Measurements from ENCODE around the gene LIMK1. TPM values are rescaled to one million over a fixed set of nuclear protein-coding genes. Genes with fewer than 3 reads are reported as not detected.

LIMK1 gene
- total RNA-seq, 2 donors from 2014 or later = 11.1 to 16.5 TPM

- intact Hi-C loops (cut with DNase I) = no loop called here
Measured at GRCh38 chr7:74063646-74064045, 20.0 kb upstream of the LIMK1 start.

DNA sequence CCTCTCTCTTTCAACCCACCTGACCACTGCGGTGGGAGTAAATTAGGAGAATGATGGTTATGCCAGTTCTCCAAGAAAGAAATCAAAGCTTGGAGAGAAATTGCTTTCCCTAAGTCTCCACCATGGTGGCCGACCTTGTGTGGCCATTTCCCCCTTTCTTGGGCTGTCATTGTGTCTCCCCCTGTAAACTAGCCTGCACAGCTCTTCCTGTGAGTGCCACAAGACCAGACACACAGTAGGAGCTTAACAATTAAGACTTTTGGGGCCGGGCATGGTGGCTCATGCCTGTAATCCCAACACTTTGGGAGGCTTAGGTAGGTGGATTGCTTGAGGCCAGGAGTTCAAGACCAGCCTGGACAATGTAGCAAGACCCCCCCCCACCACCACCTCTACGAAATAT is 18.9 kb upstream of the LIMK1 start:
- intact Hi-C loops (cut with DNase I) = loop anchor here (5.0 kb wide), 2 partner anchors 118 to 338 kb away; no protein-coding TSS in a partner anchor
- Histone ChIP-seq H3K27me3 (no peaks in the 10 kb centered on the region), H3K9me3 (no peaks in the 10 kb centered on the region), H3K27ac (no peak overlapping the region), H3K4me1 (peaks cover 14% of the 10 kb centered on the region), H3K9ac (ENCODE audit: low read depth in 2 of 2, low read length in 2 of 2) (no peak overlapping the region), H3K4me3 (no peak overlapping the region), H3K36me3 (no peaks in the 10 kb centered on the region)
- DNase-seq = no peak
- no peak for TF ChIP-seq CTCF (IDR thresholded peaks at IDR 0.05)

More at GRCh38 chr7:74063646-74064045, 20.0 kb upstream of the LIMK1 start:
- Histone ChIP-seq H3K27me3 (no peaks in the 10 kb centered on the region), H3K27ac (no peak overlapping the region), H3K9me3 (no peaks in the 10 kb centered on the region), H3K4me3 (no peak overlapping the region), H3K9ac (ENCODE audit: low read depth in 2 of 2, low read length in 2 of 2) (no peak overlapping the region), H3K4me1 (peaks cover 14% of the 10 kb centered on the region), H3K36me3 (no peaks in the 10 kb centered on the region)
- TF ChIP-seq CTCF (IDR thresholded peaks at IDR 0.05) = no peak
- DNase-seq = no peak

DNA sequence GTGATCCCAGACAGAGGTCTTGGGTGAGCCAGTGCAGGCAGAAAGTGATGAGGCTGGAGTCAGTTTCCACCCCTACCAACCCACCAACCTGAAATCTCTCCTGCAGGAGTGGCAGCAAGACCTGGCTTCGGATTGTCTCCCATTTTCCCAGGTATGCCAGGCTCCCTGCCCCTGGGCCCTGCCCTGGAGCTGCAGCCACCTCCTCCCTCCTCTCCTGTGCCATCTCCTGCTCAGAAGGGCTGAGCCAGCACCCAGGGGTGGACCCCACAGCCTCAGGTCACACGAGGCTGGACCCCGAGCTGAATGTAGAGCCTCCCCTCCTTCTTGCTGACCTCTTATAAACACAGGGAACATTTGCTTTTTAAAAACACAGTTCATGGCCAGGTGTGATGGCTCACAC is 17.0 kb upstream of the LIMK1 start:
- DNase-seq = no peak
- Histone ChIP-seq H3K27me3 (no peaks in the 10 kb centered on the region), H3K4me3 (no peak overlapping the region), H3K9me3 (no peaks in the 10 kb centered on the region), H3K36me3 (no peaks in the 10 kb centered on the region), H3K9ac (ENCODE audit: low read depth in 2 of 2, low read length in 2 of 2) (no peak overlapping the region), H3K4me1 (peaks cover 4% of the 10 kb centered on the region), H3K27ac (no peak overlapping the region)
- intact Hi-C loops (cut with DNase I) = loop anchor here (1.0 to 5.0 kb wide), 3 partner anchors 116 to 336 kb away; no protein-coding TSS in a partner anchor
- TF ChIP-seq CTCF (IDR thresholded peaks at IDR 0.05) = no peak

- Histone ChIP-seq H3K36me3 (no peaks in the 10 kb centered on the region), H3K27ac (no peak overlapping the region), H3K27me3 (no peaks in the 10 kb centered on the region), H3K4me3 (no peak overlapping the region), H3K4me1 (no peaks in the 10 kb centered on the region), H3K9ac (ENCODE audit: low read depth in 2 of 2, low read length in 2 of 2) (no peak overlapping the region), H3K9me3 (no peaks in the 10 kb centered on the region)
- no peak for TF ChIP-seq CTCF (IDR thresholded peaks at IDR 0.05)
- no peak for DNase-seq
- intact Hi-C loops (cut with DNase I) = loop anchor here (5.0 kb wide), 2 partner anchors 114 to 334 kb away; no protein-coding TSS in a partner anchor
Measured at GRCh38 chr7:74068378-74069085, 15.1 kb upstream of the LIMK1 start.

DNA sequence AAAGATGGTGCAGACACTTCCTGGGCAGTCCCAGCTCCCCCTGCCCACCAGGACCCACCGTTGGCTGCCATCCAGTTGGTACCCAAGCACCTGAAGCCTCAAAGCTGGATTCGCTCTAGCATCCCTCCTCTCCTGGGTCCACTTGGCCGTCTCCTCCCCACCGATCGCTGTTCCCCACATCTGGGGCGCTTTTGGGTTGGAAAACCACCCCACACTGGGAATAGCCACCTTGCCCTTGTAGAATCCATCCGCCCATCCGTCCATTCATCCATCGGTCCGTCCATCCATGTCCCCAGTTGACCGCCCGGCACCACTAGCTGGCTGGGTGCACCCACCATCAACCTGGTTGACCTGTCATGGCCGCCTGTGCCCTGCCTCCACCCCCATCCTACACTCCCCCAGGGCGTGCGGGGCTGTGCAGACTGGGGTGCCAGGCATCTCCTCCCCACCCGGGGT is 14.5 kb upstream of the LIMK1 start:
- DNase-seq = no peak
- Histone ChIP-seq H3K4me3 (no peak overlapping the region), H3K9ac (ENCODE audit: low read depth in 2 of 2, low read length in 2 of 2) (no peak overlapping the region), H3K27me3 (no peaks in the 10 kb centered on the region), H3K4me1 (no peaks in the 10 kb centered on the region), H3K27ac (no peak overlapping the region), H3K9me3 (no peaks in the 10 kb centered on the region), H3K36me3 (no peaks in the 10 kb centered on the region)
- intact Hi-C loops (cut with DNase I) = loop anchor here (5.0 kb wide), 2 partner anchors 113 to 333 kb away; no protein-coding TSS in a partner anchor
- TF ChIP-seq CTCF (IDR thresholded peaks at IDR 0.05) = no peak

Data from colonic mucosa (tissue), 4 donors.